OCI-LY1 (cell line): ENCODE measurements around the gene STRIP1.

Source experiments
- H2AFZ ChIP-seq: fragments of 200-600 bp; sonication (generic), shearing (Covaris generic); 2 replicates; pipeline ENCODE4 v1.6.0; 2014; ENCODE audit warnings: antibody characterized with exemption, mild to moderate bottlenecking, low read length
- H3F3A ChIP-seq: fragments of 200-600 bp; sonication (generic), shearing (Covaris generic); 2 replicates; pipeline ENCODE4 v1.6.0; 2014; ENCODE audit warnings: mild to moderate bottlenecking, antibody characterized with exemption, low read length, moderate library complexity; ENCODE audit not compliant: insufficient read depth
- H3K27ac ChIP-seq: fragments of 200-600 bp; sonication (generic); 2 replicates; pipeline ENCODE4 v1.5.1; 2014; ENCODE audit warnings: low read length, mixed run types, mild to moderate bottlenecking, low read depth; ENCODE audit not compliant: poor library complexity, severe bottlenecking
- H3K27me3 ChIP-seq: fragments of 200-600 bp; sonication (generic); 2 replicates; pipeline ENCODE4 v1.6.0; 2014; ENCODE audit warnings: antibody characterized with exemption, mild to moderate bottlenecking, low read length, moderate library complexity; ENCODE audit not compliant: insufficient read depth
- H3K36me3 ChIP-seq: fragments of 200-600 bp; sonication (generic); 2 replicates; pipeline ENCODE4 v1.6.1; 2014; ENCODE audit warnings: mild to moderate bottlenecking, antibody characterized with exemption, low read length, moderate library complexity, mixed read lengths; ENCODE audit not compliant: insufficient read depth
- H3K4me1 ChIP-seq: fragments of 200-600 bp; sonication (generic); 2 replicates; pipeline ENCODE4 v1.5.1; 2014; ENCODE audit warnings: mild to moderate bottlenecking, low read length, moderate library complexity; ENCODE audit not compliant: insufficient read depth, severe bottlenecking
- H3K4me2 ChIP-seq: fragments of 200-600 bp; sonication (generic), shearing (Covaris generic); 2 replicates; pipeline ENCODE4 v1.6.1; 2014; ENCODE audit warnings: low read length
- H3K4me3 ChIP-seq: fragments of 200-600 bp; sonication (generic); 2 replicates; pipeline ENCODE4 v1.5.1; 2014; ENCODE audit warnings: low read length, low read depth, mild to moderate bottlenecking, mixed read lengths; ENCODE audit not compliant: poor library complexity, severe bottlenecking
- H3K79me2 ChIP-seq: fragments of 200-600 bp; shearing (Covaris generic); 2 replicates; pipeline ENCODE4 v1.6.1; 2016; ENCODE audit warnings: mixed run types, low read length, mixed read lengths; ENCODE audit not compliant: insufficient read depth
- H3K9ac ChIP-seq: fragments of 200-600 bp; sonication (generic), shearing (Covaris generic); 2 replicates; pipeline ENCODE4 v1.6.1; 2014; ENCODE audit warnings: mild to moderate bottlenecking, low read length, mixed read lengths
- H3K9me2 ChIP-seq: fragments of 200-600 bp; sonication (generic), shearing (Covaris generic); 2 replicates; pipeline ENCODE4 v1.6.1; 2014; ENCODE audit warnings: low read depth, mild to moderate bottlenecking, low read length, mixed read lengths
- H3K9me3 ChIP-seq: fragments of 200-600 bp; shearing (Covaris generic); 2 replicates; pipeline ENCODE4 v1.6.1; 2014; ENCODE audit warnings: low read length, mixed read lengths
- H4K20me1 ChIP-seq: fragments of 200-600 bp; sonication (generic), shearing (Covaris generic); 2 replicates; pipeline ENCODE4 v1.6.0; 2016; ENCODE audit warnings: mild to moderate bottlenecking, low read length; ENCODE audit not compliant: insufficient read depth
- CTCF ChIP-seq: fragments of 200-600 bp; sonication (generic), shearing (Covaris generic); IDR thresholded peaks from 2 replicates; pipeline ENCODE4 v1.5.1; 2017; ENCODE audit warnings: mild to moderate bottlenecking, antibody characterized with exemption, low read length, moderate library complexity, mixed read lengths
- EZH2 ChIP-seq: fragments of 200-600 bp; sonication (generic), shearing (Covaris generic); IDR thresholded peaks from 2 replicates; pipeline ENCODE4 v1.8.0; 2017; ENCODE audit warnings: borderline replicate concordance, mixed run types, mild to moderate bottlenecking, antibody characterized with exemption, low read length, moderate library complexity, mixed read lengths

STRIP1 gene

GRCh38 chr1:110068646-110069403 is 34.4 kb downstream of the STRIP1 start:
- Histone ChIP-seq H2AFZ (no peak overlapping the region), H3K9ac (no peak overlapping the region), H3K9me2 (no peaks in the 10 kb centered on the region), H3K4me2 (no peak overlapping the region), H3F3A (no peaks in the 10 kb centered on the region), H3K79me2 (no peaks in the 10 kb centered on the region), H3K9me3 (no peaks in the 10 kb centered on the region), H4K20me1 (no peaks in the 10 kb centered on the region), H3K4me3 (no peak overlapping the region), H3K4me1 (no peaks in the 10 kb centered on the region), H3K27ac (no peak overlapping the region), H3K36me3 (no peaks in the 10 kb centered on the region), H3K27me3 (peaks cover 3% of the 10 kb centered on the region; the same call in 1 of the 2 replicates)
- TF ChIP-seq EZH2: no peak
- TF ChIP-seq CTCF: no peak

DNA sequence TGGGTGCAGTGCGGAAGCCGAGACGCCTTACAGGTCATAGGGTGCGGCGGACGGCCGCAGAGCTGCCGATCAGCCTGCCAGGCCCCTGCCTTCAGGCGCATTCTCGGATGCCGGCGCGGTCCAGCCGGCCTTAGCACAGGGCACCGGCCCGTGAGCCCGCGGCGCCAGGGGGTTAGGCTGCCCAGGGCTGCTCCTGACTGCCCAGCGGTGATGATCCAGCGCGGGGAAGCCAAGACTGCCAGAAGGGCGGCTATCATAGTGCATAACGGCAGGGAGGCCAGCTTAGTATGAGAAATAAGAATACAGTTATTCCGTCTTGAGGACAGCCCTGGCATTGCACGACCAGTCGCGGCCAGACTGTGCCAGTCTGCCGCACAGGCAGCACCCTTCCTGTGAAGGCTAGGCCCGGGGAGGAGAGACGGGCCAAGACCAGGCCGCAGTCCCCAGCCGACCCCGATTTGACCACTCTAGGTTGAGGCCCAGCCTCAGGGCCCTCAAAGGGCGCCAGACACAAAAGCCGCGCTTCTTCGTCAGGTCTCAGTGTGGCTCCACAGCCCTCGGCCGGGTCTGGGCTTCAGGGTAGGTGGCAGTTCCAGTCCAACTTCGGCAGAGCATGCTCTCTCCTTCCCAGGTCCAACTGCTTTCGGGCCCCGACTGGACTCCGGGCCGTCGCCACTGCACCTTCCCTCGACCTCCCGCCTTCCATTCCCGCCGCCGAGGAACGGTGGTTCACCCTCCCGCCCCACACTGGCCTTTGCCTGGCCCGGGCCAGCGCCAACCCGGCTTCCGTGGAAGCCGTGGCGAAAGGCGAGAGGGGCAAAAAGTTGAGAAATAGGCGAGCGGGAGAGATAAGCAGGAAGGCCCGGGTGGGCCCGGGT is 35.2 kb downstream of the STRIP1 start:
- no peaks in the 10 kb centered on the region for H3K4me1 ChIP-seq
- no peaks in the 10 kb centered on the region for H4K20me1 ChIP-seq
- TF ChIP-seq EZH2 (no peak), CTCF (no peak)
- no peak overlapping the region for H2AFZ ChIP-seq
- no peak overlapping the region for H3K4me3 ChIP-seq
- H3K9me3 ChIP-seq: no peaks in the 10 kb centered on the region
- no peaks in the 10 kb centered on the region for H3K9me2 ChIP-seq
- no peak overlapping the region for H3K4me2 ChIP-seq
- no peaks in the 10 kb centered on the region for H3K79me2 ChIP-seq
- H3K27ac ChIP-seq: no peak overlapping the region
- H3K9ac ChIP-seq: no peak overlapping the region
- H3K27me3 ChIP-seq: peaks cover 3% of the 10 kb centered on the region; the same call in 1 of the 2 replicates
- no peaks in the 10 kb centered on the region for H3F3A ChIP-seq
- H3K36me3 ChIP-seq: no peaks in the 10 kb centered on the region

GRCh38 chr1:110070282-110070669 is 35.9 kb downstream of the STRIP1 start:
- Histone ChIP-seq H3K9me2 (no peaks in the 10 kb centered on the region), H3K4me2 (no peak overlapping the region), H4K20me1 (no peaks in the 10 kb centered on the region), H3K27me3 (peaks cover 3% of the 10 kb centered on the region; the same call in 1 of the 2 replicates), H3K4me1 (no peaks in the 10 kb centered on the region), H3K4me3 (no peak overlapping the region), H3K27ac (no peak overlapping the region), H3K9ac (no peak overlapping the region), H3K9me3 (no peaks in the 10 kb centered on the region), H3F3A (no peaks in the 10 kb centered on the region), H3K79me2 (no peaks in the 10 kb centered on the region), H2AFZ (no peak overlapping the region), H3K36me3 (no peaks in the 10 kb centered on the region)
- TF ChIP-seq EZH2 (no peak), CTCF (no peak)
